Activated B cell treated with CpG ODN at 0.5 μM for 24 hours (primary cell): ENCODE results near the gene TMEM209. TPM values are rescaled to one million over a fixed set of nuclear protein-coding genes. Genes with fewer than 3 reads are reported as not detected.

Experiments used
- ATAC-seq: fragments of 200-7000 bp; cut with Tn5 transposase; one replicate; pipeline ENCODE4 v1.10.0; 2021; ENCODE audit warnings: low read depth, mild to moderate bottlenecking, moderate library complexity
- CTCF ChIA-PET: fragments of 350-600 bp; sonication (Branson Sonifier 250); formaldehyde crosslinking; loops from one replicate; lab custom pipeline; 2021; ENCODE audit warnings: antibody characterized with exemption; lab: Charles Lee
- POLR2A ChIA-PET: fragments of 350-600 bp; sonication (Branson Sonifier 250); formaldehyde crosslinking; loops from one replicate; lab custom pipeline; 2021; ENCODE audit warnings: antibody characterized with exemption; lab: Charles Lee
- DNase-seq: peaks from one replicate; pipeline ENCODE4 v3.0.0; 2022
- H3K27ac Mint-ChIP-seq: one replicate; pipeline ENCODE4 v1.8.0; 2020; ENCODE audit warnings: mixed read lengths
- H3K27me3 Mint-ChIP-seq: one replicate; pipeline ENCODE4 v1.8.0; 2021; ENCODE audit warnings: mixed read lengths
- H3K36me3 Mint-ChIP-seq: one replicate; pipeline ENCODE4 v1.8.0; 2021; ENCODE audit warnings: low read depth, mixed read lengths
- H3K4me1 Mint-ChIP-seq: one replicate; pipeline ENCODE4 v1.8.0; 2021; ENCODE audit warnings: mixed read lengths
- H3K4me3 Mint-ChIP-seq: one replicate; pipeline ENCODE4 v1.8.0; 2020; ENCODE audit warnings: mild to moderate bottlenecking, mixed read lengths
- H3K9me3 Mint-ChIP-seq: one replicate; pipeline ENCODE4 v1.8.0; 2020; ENCODE audit warnings: mixed read lengths
- CTCF ChIP-seq: fragments of 200-600 bp; IDR thresholded peaks from one replicate; pipeline ENCODE4 v1.8.0; 2022; ENCODE audit warnings: antibody characterized with exemption, mild to moderate bottlenecking
- intact Hi-C: fragments of 100-400 bp; cut with micrococcal nuclease; formaldehyde crosslinking; loops from one replicate; pipeline ENCODE4 v1.15.1; 2024
- total RNA-seq: library from RNA; stranded (reverse); gene quantifications from 2 replicates; pipeline ENCODE4 v1.2.3, GENCODE V29; 2022

The TMEM209 gene
- total RNA-seq, 1 donor from 2014 or later, result 32.6 TPM

GRCh38 chr7:130224210-130224609, 19.0 kb upstream of the TMEM209 start:
- no peak for ATAC-seq
- Mint-ChIP-seq H3K36me3 (no peaks in the 10 kb centered on the region), H3K4me3 (no peak overlapping the region), H3K27ac (no peak overlapping the region), H3K9me3 (no peaks in the 10 kb centered on the region), H3K27me3 (no peaks in the 10 kb centered on the region), H3K4me1 (no peaks in the 10 kb centered on the region)
- DNase-seq, result no peak
- TF ChIP-seq CTCF, result no peak
- ChIA-PET CTCF (no interaction called here), POLR2A (no interaction called here)
- intact Hi-C loops, result no loop called here

GRCh38 chr7:130223646-130224045, 18.4 kb upstream of the TMEM209 start:
- ATAC-seq (no peak), DNase-seq (no peak)
- Mint-ChIP-seq H3K9me3 (no peaks in the 10 kb centered on the region), H3K27ac (no peak overlapping the region), H3K4me1 (no peaks in the 10 kb centered on the region), H3K27me3 (no peaks in the 10 kb centered on the region), H3K4me3 (no peak overlapping the region), H3K36me3 (no peaks in the 10 kb centered on the region)
- POLR2A ChIA-PET, result no interaction called here
- no peak for TF ChIP-seq CTCF
- CTCF ChIA-PET, result no interaction called here
- intact Hi-C loops, result no loop called here

- no peak overlapping the region for H3K4me3 Mint-ChIP-seq
Measured at GRCh38 chr7:130221746-130222145, 16.5 kb upstream of the TMEM209 start.

DNA sequence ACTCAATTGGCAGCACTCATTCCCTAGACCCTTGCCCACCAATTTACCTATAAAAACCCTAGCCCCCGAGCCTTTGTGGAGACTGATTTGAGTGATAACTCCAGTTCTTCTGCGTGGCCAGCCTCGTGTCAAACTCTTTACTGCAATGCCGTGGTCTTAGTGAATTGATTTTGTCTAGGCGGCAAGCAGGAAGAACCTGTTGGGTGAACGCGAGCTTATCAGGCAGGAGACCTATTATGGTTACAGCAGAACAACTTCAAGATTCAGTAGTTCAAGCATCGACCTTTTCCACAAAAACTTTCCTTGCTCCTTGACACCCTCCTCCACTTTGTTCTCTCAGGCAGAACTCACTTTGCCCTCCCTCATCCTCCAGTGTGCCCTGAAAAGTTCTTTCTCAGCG, 14.7 kb upstream of the TMEM209 start:
- intact Hi-C loops, result no loop called here
- no peaks in the 10 kb centered on the region for H3K4me1 Mint-ChIP-seq
- no peak overlapping the region for H3K27ac Mint-ChIP-seq
- no peaks in the 10 kb centered on the region for H3K9me3 Mint-ChIP-seq
- no peak for TF ChIP-seq CTCF
- ATAC-seq (no peak), DNase-seq (no peak)
- no peaks in the 10 kb centered on the region for H3K27me3 Mint-ChIP-seq
- no peak overlapping the region for H3K4me3 Mint-ChIP-seq
- CTCF ChIA-PET, result interaction anchor here (0.9 kb wide), 1 partner anchor 11 kb away, joined by 3 read pairs; no protein-coding TSS in a partner anchor
- POLR2A ChIA-PET, result no interaction called here
- H3K36me3 Mint-ChIP-seq, result no peaks in the 10 kb centered on the region

More at GRCh38 chr7:130221746-130222145, 16.5 kb upstream of the TMEM209 start:
- ChIA-PET POLR2A (no interaction called here), CTCF (no interaction called here)
- H3K9me3 Mint-ChIP-seq, result no peaks in the 10 kb centered on the region
- intact Hi-C loops, result no loop called here
- ATAC-seq (no peak), DNase-seq (no peak)
- no peak for TF ChIP-seq CTCF
- H3K27me3 Mint-ChIP-seq, result no peaks in the 10 kb centered on the region
- H3K27ac Mint-ChIP-seq, result no peak overlapping the region
- no peaks in the 10 kb centered on the region for H3K36me3 Mint-ChIP-seq
- no peaks in the 10 kb centered on the region for H3K4me1 Mint-ChIP-seq

DNA sequence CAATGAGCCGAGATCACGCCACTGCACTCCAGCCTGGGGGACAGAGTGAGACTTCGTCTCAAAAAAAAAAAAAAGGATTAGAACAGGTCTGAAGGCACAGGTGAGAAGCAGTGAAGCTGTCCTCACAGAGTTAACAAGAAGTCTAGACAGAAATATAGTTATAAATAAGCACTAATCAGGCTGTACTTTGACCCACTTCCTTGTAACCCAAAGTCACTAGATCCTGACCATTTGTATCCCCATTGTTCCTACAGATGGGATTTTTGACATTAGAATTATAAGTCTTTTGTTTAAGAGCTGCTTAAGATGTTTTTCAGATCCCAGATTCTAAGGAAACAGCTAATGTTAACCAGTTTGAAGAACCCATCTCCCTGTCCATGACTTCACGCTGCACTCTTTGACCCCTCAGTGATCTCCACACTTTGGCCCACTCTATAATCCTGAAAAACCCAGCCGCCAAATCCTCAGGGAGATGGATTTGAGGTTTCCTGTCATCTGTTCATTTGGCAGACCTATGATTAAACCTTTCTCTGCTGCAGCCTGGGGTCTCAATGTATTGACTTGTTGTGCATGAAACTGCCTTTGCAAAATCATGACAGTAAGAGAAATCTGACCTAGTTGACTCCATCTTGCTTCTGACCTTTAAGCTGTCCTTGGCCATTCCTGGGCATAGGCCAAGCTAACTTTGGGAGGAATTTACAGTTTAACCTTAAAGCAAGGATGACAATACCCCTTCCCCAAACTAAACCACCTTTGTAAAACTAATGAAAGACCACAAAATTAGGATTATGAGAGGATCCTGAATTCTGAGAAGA, 13.8 kb upstream of the TMEM209 start:
- H3K4me1 Mint-ChIP-seq, result no peaks in the 10 kb centered on the region
- ChIA-PET CTCF (interaction anchor here (0.9 kb wide), 1 partner anchor 10 kb away, joined by 3 read pairs; no protein-coding TSS in a partner anchor), POLR2A (no interaction called here)
- no peaks in the 10 kb centered on the region for H3K36me3 Mint-ChIP-seq
- no peaks in the 10 kb centered on the region for H3K9me3 Mint-ChIP-seq
- TF ChIP-seq CTCF, result no peak
- H3K27ac Mint-ChIP-seq, result no peak overlapping the region
- intact Hi-C loops, result no loop called here
- ATAC-seq, result no peak
- DNase-seq, result no peak
- no peak overlapping the region for H3K4me3 Mint-ChIP-seq
- H3K27me3 Mint-ChIP-seq, result no peaks in the 10 kb centered on the region
